HUES6 (cell line): ENCODE results near the gene TBX1.

Experiments
- H3K27ac ChIP-seq: 2 replicates; pipeline ENCODE4 v1.7.0; 2013; ENCODE audit warnings: low read depth, mild to moderate bottlenecking, low read length, inconsistent platforms
- H3K27me3 ChIP-seq: 2 replicates; pipeline ENCODE4 v1.6.1; 2013; ENCODE audit warnings: low read length; ENCODE audit not compliant: control insufficient read depth, insufficient read depth
- H3K36me3 ChIP-seq: 2 replicates; pipeline ENCODE4 v1.6.1; 2013; ENCODE audit warnings: low read length; ENCODE audit not compliant: control insufficient read depth, insufficient read depth
- H3K4me1 ChIP-seq: 2 replicates; pipeline ENCODE4 v1.6.1; 2013; ENCODE audit warnings: low read length; ENCODE audit not compliant: control insufficient read depth, insufficient read depth
- H3K4me3 ChIP-seq: 2 replicates; pipeline ENCODE4 v1.5.1; 2013; ENCODE audit warnings: low read depth, low read length
- H3K9ac ChIP-seq: one replicate; pipeline ENCODE4 v1.6.1; 2013; ENCODE audit warnings: mild to moderate bottlenecking, low read length
- H3K9me3 ChIP-seq: 2 replicates; pipeline ENCODE4 v1.6.1; 2013; ENCODE audit warnings: low read depth, low read length; ENCODE audit not compliant: control insufficient read depth, insufficient read depth

Gene TBX1

DNA sequence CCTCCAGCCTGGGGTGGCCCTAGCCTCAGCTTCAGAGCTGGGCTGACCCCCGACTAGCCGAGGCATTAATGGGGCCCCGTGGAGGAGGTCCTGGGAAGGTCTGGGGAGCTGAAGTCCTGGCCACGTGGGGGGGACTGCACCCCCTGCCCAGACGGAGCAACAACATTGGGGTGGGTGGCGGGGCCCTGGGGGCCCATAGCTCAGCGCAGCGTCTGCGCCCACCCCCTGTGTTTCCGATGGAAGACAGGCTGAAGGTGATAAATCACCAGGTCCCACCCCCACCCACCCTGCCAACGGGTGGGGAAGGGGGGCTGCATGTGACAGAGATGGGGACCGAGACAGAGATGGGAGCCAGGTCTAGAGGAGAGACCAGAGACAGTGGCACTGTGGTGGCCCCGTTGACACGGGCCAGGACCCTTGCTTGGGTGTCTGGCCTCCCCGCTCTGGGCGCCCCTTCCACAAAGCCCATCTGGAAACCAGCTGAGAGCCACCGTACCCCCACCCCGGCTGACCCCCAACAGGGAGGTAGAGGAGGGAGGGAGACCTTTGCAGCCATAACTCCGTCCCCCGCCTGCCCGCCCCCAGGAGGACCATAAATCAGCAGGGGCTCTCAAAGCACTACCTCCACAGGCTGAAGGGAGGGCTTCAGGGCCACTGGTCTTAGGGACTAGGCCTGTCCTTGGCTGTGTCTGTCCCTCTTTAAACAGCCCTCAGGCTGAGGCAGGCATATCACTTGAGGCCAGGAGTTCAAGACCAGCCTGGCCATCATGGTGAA is 29.0 kb upstream of the TBX1 start:
- Histone ChIP-seq H3K9me3 (no peaks in the 10 kb centered on the region), H3K27ac (no peak overlapping the region), H3K4me3 (no peak overlapping the region), H3K9ac (no peak overlapping the region), H3K4me1 (no peaks in the 10 kb centered on the region), H3K36me3 (no peaks in the 10 kb centered on the region), H3K27me3 (peaks cover 56% of the 10 kb centered on the region)

DNA sequence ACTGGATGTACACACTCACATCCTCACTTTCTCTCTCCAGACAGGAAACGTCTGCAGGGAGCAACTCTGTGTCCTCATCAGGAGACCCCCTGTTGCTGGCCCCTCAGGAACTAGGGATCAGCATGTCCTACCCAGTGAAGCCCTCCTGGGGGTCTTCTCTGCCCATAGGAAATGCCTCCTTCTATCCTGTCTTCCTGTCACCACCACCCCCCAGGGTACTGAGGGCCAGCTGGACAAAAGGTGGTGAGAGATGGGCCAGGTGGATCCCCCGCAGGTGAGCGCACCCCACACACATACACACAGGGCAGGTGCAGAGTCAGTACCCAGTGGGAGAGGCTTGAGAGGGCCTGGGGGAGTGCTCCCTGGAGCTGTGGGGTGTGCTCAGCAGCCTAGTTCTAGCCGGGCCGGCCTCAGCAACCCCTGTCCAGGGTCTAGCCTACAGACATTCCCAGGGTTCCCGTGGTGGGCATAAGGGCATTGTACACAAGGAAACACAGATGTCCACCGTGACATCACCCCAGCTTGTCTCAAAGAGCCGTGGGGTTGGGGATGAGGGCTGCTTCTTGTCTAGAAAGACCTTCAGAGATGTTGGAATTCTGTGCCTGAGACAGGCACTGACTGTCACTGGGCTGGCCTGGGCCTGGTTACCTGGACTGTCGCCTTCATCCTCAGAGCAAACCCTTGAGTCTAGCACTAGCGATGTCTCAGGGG is 28.0 kb upstream of the TBX1 start:
- Histone ChIP-seq H3K9me3 (no peaks in the 10 kb centered on the region), H3K27me3 (peaks cover 46% of the 10 kb centered on the region), H3K27ac (no peak overlapping the region), H3K9ac (no peak overlapping the region), H3K4me1 (no peaks in the 10 kb centered on the region), H3K4me3 (no peak overlapping the region), H3K36me3 (no peaks in the 10 kb centered on the region)

DNA sequence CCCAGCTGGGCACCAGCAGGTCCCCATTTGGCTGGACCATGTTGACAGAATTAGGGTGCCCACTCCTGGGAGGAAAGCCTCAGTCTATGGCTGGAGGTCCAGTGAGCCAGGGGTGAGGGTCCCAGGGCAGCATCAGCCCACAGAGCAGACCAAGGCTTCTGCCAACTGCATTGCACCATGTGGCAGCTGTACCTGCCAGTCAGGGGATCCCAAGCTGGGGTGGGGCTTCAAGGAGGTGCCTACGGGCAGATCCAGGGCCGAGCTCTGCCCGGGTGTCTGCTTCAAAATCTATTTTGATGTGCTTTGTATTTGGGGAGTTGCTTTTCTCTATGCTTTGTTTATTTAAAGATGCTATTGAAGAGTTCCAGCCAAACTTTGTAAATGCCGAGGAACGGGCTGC is 26.8 kb upstream of the TBX1 start:
- Histone ChIP-seq H3K9ac (no peak overlapping the region), H3K4me1 (no peaks in the 10 kb centered on the region; the same call in 1 of the 2 replicates), H3K36me3 (no peaks in the 10 kb centered on the region), H3K27me3 (peaks cover 34% of the 10 kb centered on the region), H3K4me3 (no peak overlapping the region), H3K27ac (no peak overlapping the region), H3K9me3 (no peaks in the 10 kb centered on the region)

DNA sequence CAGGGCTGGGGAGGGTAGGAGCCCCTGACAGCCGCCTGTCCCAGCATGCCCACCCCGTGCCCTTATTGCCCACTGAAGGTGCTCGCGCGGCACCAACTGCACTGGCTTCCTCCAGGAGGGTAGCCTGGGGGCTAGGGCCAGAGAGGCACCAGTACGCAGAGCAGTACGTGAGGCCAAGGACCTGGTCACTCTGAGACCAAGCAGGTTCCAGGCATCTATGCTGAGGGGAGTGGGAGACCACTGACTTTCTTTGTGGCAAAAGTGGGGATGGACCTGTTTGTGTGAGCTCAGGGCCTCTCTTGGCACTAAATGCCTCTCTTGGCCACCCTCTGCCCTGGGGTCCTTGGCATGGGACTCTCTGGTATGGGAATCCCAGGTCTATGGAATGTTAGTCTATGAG is 26.4 kb upstream of the TBX1 start:
- Histone ChIP-seq H3K36me3 (no peaks in the 10 kb centered on the region), H3K4me3 (no peak overlapping the region), H3K9ac (no peak overlapping the region), H3K4me1 (peaks cover 3% of the 10 kb centered on the region; the same call in 1 of the 2 replicates), H3K27ac (no peak overlapping the region), H3K9me3 (no peaks in the 10 kb centered on the region), H3K27me3 (peaks cover 30% of the 10 kb centered on the region)

DNA sequence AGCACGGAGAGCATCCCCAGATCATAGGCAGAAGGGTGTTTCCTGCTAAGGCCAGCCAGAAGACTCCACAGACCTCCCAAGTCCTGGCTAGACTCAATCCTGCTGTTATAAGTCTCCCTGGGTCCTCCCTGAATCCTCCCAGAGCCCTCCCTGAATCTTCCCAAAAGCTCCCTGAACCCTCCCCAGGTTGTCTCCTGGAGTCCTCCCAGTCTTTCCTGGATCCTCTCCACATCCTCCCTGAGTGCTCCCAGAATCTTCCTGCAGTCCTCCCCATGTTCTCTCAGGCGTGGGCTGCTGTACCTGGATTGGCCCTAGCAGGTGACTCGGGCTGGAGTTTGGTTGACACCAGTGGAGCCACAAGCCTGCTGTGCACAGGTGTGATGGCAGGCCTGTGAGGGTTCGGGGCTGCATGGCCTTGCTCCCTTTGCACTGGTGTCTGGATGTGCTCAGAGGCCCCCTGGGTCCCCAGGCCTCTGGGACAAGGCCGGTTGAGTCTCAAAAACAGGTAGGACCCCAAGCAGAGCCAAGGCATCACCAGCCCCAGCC is 25.7 kb upstream of the TBX1 start:
- no peak overlapping the region for H3K9ac ChIP-seq

DNA sequence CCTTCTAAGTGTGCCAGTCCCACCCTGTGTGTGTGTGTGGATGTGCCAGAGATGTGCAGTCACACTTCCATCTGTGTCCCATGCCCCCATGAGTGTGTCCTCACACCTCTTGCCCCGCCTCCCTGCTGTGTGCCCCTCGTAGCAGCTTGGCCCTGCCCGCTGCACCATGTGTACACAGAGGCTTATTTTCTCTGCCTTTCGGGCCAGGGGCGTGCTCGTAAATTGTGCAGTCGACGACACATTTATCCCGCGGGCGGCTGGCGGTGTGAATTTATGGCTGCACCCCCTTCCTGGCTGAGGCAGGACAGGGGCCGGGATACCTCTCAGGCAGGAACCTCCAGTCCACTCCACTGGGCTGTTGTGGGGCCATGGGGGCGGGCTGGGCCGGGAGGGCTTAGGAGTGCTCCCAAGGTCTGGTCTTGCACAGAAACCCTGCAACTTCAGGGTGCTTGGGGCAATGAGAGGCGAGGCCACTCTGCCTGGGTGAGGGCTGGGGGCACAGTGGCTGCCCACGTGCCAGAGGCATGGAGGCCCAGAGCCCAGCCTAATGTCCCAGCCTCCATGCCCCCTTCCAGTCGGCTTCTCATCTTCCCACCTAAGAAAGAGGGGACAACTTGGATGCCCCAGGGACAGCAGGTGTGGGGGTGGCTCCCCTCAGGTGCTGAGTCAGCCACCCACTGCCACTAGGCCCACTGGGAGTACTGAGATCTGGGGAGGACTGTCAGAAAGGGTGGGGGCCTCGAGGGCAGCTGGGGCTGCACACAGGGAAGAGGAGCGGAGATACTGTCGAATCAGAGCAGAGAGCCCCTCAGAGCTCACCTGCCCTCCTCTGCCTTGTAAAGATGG is 24.7 kb upstream of the TBX1 start:
- H3K9me3 ChIP-seq: no peaks in the 10 kb centered on the region
- H3K4me1 ChIP-seq: peaks cover 5% of the 10 kb centered on the region; the same call in 1 of the 2 replicates
- H3K36me3 ChIP-seq: no peaks in the 10 kb centered on the region
- H3K27me3 ChIP-seq: peaks cover 16% of the 10 kb centered on the region; the same call in 1 of the 2 replicates
- no peak overlapping the region for H3K4me3 ChIP-seq
- H3K9ac ChIP-seq: no peak overlapping the region
- H3K27ac ChIP-seq: no peak overlapping the region

More for the DNA sequence above, 25.7 kb upstream of the TBX1 start:
- H3K27ac ChIP-seq: no peak overlapping the region
- H3K4me1 ChIP-seq: peaks cover 5% of the 10 kb centered on the region; the same call in 1 of the 2 replicates
- H3K4me3 ChIP-seq: no peak overlapping the region
- no peaks in the 10 kb centered on the region for H3K36me3 ChIP-seq
- no peaks in the 10 kb centered on the region for H3K9me3 ChIP-seq
- H3K27me3 ChIP-seq: peaks cover 22% of the 10 kb centered on the region

DNA sequence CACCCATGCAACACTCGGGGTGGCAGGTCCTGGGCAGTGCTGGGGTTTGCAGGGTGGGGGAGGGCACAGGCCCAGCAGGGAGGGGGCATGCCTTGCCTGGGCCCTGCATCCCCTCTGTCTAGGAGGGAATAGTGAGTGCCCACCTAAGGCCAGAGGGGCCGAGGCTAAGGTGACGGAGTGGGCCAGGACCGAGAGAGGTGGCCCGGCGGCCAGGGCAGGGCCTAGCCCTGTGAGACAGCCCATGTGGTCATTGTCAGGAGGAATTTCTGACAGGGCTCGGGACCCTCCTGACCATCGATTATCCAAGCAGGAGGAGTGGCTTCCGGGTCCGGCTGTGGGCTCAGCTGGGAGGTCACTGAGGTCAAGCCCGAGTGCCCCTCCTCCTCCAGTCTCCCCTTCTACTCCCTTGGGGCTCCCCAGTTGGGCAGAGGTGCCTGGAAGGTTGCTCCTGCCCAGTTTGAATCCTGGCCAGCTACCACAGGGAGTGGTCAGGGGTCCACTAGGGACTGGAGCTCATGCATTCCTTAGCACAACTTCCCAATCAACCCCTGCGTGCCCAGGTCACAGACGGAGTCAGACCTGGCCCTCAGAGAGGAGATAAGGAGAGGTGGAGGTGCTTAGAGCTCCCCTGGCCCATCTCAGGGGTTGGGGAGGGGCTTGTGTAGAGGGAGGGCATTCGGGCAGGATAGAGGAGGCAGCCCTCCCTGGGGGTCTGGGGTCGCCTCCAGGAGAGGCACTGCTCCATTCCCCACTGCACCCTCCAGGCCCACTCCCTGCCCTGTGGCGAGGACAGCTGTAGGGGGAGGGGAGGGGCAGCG is 22.5 kb upstream of the TBX1 start:
- Histone ChIP-seq H3K9me3 (no peaks in the 10 kb centered on the region), H3K27me3 (peaks cover 13% of the 10 kb centered on the region; the same call in 1 of the 2 replicates), H3K27ac (no peak overlapping the region), H3K4me1 (peaks cover 5% of the 10 kb centered on the region; the same call in 1 of the 2 replicates), H3K36me3 (no peaks in the 10 kb centered on the region), H3K4me3 (no peak overlapping the region), H3K9ac (no peak overlapping the region)

DNA sequence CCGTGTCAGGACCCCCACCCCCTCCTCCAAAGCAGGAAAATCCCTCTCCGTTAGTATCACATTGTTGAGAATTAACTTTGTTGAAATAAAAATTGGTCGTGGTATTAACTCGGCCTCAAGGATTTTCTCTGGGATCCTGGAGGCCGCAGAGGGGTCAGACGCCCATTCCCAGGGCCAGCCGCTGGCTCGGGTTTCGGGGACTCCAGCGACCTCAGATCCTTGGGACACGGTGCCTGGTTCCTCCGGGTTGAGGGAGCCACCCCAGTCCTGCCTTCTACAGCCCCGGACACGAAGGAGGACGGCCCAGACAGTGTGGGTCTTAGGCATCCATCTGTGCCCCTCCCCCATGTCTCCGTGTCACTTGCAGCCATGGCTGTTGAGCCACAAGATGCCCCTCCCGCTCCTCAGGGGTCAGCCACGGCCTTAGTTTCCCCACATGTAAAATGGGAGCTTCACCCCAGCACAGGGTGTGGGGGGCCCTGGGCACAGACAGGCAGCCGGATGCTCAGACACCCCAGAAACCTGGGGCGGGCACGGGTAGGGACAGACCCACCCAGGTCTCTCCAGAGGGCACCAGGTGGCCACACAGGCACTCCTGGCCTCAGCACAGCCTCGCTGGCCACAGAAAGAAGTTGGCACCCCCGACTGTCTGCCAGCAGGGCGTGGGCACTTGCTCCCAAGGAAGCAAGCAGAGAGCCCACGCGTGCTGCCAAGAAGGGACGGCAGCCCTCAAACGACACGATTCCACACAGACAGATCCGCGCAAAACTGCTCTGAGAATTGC is 21.7 kb upstream of the TBX1 start:
- H3K27ac ChIP-seq: no peak overlapping the region
- no peaks in the 10 kb centered on the region for H3K9me3 ChIP-seq
- H3K4me3 ChIP-seq: no peak overlapping the region
- H3K4me1 ChIP-seq: peaks cover 5% of the 10 kb centered on the region; the same call in 1 of the 2 replicates
- peaks cover 7% of the 10 kb centered on the region; the same call in 1 of the 2 replicates for H3K27me3 ChIP-seq
- no peak overlapping the region for H3K9ac ChIP-seq
- H3K36me3 ChIP-seq: no peaks in the 10 kb centered on the region

DNA sequence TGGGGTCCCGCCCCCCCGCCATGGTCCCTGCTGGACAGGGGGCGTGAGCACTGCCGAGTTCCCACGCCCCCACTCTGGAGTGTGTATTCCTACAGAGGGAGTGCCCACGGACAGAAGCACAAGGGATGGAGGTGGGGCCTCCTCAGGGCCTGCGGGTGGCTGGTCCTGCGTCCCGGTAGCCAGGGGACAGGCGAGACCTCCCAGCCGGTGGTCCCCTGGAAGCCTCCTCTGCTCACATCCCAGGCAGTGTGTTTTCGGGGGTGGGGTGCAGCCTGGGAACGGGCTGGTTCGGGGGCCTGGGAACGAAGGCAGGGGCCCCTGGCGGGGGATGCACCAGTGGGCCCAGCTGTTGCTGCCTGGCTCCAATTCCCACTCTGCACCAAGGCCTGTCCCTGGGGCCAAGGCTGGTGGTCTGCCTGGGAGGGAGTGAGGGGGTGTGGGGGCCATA is 21.1 kb upstream of the TBX1 start:
- peaks cover 5% of the 10 kb centered on the region; the same call in 1 of the 2 replicates for H3K4me1 ChIP-seq
- no peak overlapping the region for H3K9ac ChIP-seq
- no peaks in the 10 kb centered on the region for H3K36me3 ChIP-seq
- H3K27me3 ChIP-seq: peaks cover 7% of the 10 kb centered on the region; the same call in 1 of the 2 replicates
- H3K4me3 ChIP-seq: no peak overlapping the region
- H3K9me3 ChIP-seq: no peaks in the 10 kb centered on the region
- no peak overlapping the region for H3K27ac ChIP-seq
